GM13977 (cell line): ENCODE measurements around the gene RELL2.

Source experiments
- DNase-seq: peaks from one replicate; pipeline ENCODE4 v3.0.0; 2012; ENCODE audit warnings: low spot score
- CTCF ChIP-seq: IDR thresholded peaks from 2 replicates; pipeline ENCODE4 v1.5.1; 2012; ENCODE audit warnings: mild to moderate bottlenecking, control low read depth; ENCODE audit not compliant: insufficient read depth; ENCODE audit errors: extremely low read depth, missing control alignments
- in situ Hi-C: fragments of 300-500 bp; cut with MboI; formaldehyde crosslinking; loops from one replicate; pipeline ENCODE4 v1.12.0; 2022; ENCODE audit warnings: low sequenced_read_pairs, low pct_unique_long_range_greater_than_20kb, mixed read lengths, inconsistent platforms; ENCODE audit not compliant: unreplicated experiment

RELL2 gene

GRCh38 chr5:141647242-141647641 is 10.4 kb downstream of the RELL2 start:
- no peak for DNase-seq
- TF ChIP-seq CTCF: no peak
- in situ Hi-C loops: no loop called here

- no peak for DNase-seq
- in situ Hi-C loops: no loop called here
- no peak for TF ChIP-seq CTCF
These were observed 11.1 kb downstream of the RELL2 start for GRCh38 chr5:141647851-141648250.

GRCh38 chr5:141649056-141649688 is 12.4 kb downstream of the RELL2 start:
- no peak for DNase-seq
- no peak for TF ChIP-seq CTCF
- in situ Hi-C loops: no loop called here

- no peak for TF ChIP-seq CTCF
- DNase-seq: no peak
- in situ Hi-C loops: no loop called here
These were observed 13.2 kb downstream of the RELL2 start for GRCh38 chr5:141649972-141650371.

GRCh38 chr5:141650851-141651727 is 14.3 kb downstream of the RELL2 start, which contains the start of gene FCHSD1:
Gene FCHSD1 (minus strand): TSS chr5:141651418. CDS start chr5:141651368, 50 bp downstream.
- in situ Hi-C loops: no loop called here
- TF ChIP-seq CTCF: no peak
- DNase-seq: peak; percentile 99

GRCh38 chr5:141651728-141652105 is 14.9 kb downstream of the RELL2 start:
- no peak for DNase-seq
- TF ChIP-seq CTCF: no peak
- in situ Hi-C loops: no loop called here
